ENCODE measurements around the gene IFIT1. TPM values are rescaled to one million over a fixed set of nuclear protein-coding genes. Genes with fewer than 3 reads are reported as not detected.
"Not testable (repeated sequence)": the region's sequence is repeated elsewhere in the genome, so short reads cannot be mapped to it uniquely, and the experiment has no call there.

The IFIT1 gene
- total RNA-seq, 2 experiments from 2014 or later = 5.9 to 6.5 TPM

DNA sequence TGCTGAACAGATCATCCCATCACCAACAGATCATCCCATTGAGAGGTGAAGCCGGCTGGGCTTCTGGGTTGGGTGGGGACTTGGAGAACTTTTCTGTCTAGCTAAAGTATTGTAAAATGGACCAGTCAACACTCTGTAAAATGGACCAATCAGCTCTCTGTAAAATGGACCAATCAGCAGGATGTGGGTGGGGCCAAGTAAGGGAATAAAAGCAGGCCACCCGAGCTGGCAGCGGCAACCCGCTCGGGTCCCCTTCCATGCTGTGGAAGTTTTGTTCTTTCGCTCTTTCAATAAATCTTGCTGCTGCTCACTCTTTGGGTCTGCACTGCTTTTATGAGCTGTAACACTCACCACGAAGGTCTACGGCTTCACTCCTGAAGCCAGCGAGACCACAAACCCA is 13.8 kb downstream of the IFIT1 start:
- H3K27me3 Mint-ChIP-seq; H3K27ac Mint-ChIP-seq; ATAC-seq; H3K9me3 Mint-ChIP-seq (ENCODE audit: low read depth); H3K36me3 Mint-ChIP-seq (ENCODE audit: low read depth); intact Hi-C loops (cut with DNase I, micrococcal nuclease); H3K4me1 Mint-ChIP-seq; POLR2A ChIA-PET; DNase-seq; H3K4me3 Mint-ChIP-seq: not testable (repeated sequence)
- CTCF ChIA-PET = interaction anchor here (0.8 kb wide), 1 partner anchor 13 kb away, joined by 5 read pairs; no protein-coding TSS in a partner anchor

DNA sequence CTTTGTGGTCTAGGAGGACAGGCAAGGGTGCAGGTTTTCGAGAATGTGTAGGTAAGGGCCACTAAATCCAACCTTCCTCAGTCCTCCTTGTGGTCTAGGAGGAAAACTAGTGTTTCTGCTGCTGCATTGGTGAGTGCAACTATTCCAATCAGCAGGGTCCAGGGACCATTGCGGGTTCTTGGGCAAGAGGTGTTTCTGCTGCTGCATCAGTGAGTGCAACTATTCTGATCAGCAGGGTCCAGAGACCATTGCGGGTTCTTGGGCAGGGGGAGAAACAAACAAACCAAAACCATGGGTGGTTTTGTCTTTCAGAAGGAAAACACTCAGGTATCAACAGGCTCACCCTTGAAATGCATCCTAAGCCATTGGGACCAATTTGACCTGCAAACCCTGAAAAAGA is 15.4 kb downstream of the IFIT1 start:
- ATAC-seq; H3K4me1 Mint-ChIP-seq; POLR2A ChIA-PET; H3K4me3 Mint-ChIP-seq; H3K9me3 Mint-ChIP-seq (ENCODE audit: low read depth); intact Hi-C loops (cut with DNase I, micrococcal nuclease); H3K27me3 Mint-ChIP-seq; H3K36me3 Mint-ChIP-seq (ENCODE audit: low read depth); H3K27ac Mint-ChIP-seq; DNase-seq: not testable (repeated sequence)
- CTCF ChIA-PET = interaction anchor here (1.3 kb wide), 1 partner anchor 10 kb away, joined by 5 read pairs; no protein-coding TSS in a partner anchor

DNA sequence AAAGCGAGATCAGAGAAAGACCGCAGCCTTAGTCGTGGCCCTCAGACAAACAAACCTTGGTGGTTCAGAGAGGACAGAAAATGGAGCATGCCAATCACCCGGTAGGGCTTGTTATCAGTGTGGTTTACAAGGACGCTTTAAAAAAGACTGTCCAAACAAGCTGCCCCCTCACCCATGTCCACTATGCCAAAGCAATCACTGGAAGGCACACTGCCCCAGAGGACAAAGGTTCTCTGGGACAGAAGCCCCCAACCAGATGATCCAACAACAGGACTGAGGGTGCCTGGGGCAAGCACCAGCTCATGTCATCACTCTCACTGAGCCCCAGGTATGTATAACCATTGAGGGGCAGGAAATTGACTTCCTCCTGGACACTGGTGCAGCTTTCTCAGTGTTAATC is 16.9 kb downstream of the IFIT1 start:
- H3K27ac Mint-ChIP-seq; H3K36me3 Mint-ChIP-seq (ENCODE audit: low read depth); POLR2A ChIA-PET; H3K4me3 Mint-ChIP-seq; H3K9me3 Mint-ChIP-seq (ENCODE audit: low read depth); H3K27me3 Mint-ChIP-seq; intact Hi-C loops (cut with DNase I, micrococcal nuclease); DNase-seq; ATAC-seq: not testable (repeated sequence)
- H3K4me1 Mint-ChIP-seq = peaks cover 16% of the 10 kb centered on the region
- CTCF ChIA-PET = interaction anchor here (0.6 kb wide), 1 partner anchor 411 kb away, joined by 3 read pairs; no protein-coding TSS in a partner anchor

DNA sequence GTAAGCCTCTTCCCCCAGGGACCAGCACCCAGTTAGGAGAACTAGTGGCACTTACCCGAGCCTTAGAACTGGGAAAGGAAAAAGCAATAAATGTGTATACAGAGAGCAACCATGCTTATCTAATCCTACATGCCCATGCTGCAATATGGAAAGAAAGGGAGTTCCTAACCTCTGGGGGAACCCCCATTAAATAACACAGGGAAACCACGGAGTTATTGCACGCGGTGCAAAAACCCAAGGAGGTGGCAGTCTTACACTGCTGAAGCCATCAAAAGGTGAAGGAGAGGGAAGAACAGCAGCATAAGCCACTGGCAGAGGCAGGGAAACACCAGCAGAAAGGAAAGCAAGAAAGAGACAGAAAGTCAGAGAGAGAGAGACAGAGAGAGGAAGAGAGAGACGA is 18.1 kb downstream of the IFIT1 start:
- H3K9me3 Mint-ChIP-seq (ENCODE audit: low read depth); H3K27ac Mint-ChIP-seq; CTCF ChIA-PET; POLR2A ChIA-PET; H3K4me3 Mint-ChIP-seq; H3K27me3 Mint-ChIP-seq; ATAC-seq: not testable (repeated sequence)
- intact Hi-C loops (cut with DNase I, micrococcal nuclease) = loop anchor here in 1 of 2 experiments (5.0 to 10.0 kb wide), 4 partner anchors 418 to 1464 kb away; partner anchors contain the start of genes FAS, RPP30 and STAMBPL1
- peak; percentile 28 for DNase-seq
- H3K36me3 Mint-ChIP-seq (ENCODE audit: low read depth) = peaks cover 13% of the 10 kb centered on the region
- peaks cover 17% of the 10 kb centered on the region for H3K4me1 Mint-ChIP-seq

DNA sequence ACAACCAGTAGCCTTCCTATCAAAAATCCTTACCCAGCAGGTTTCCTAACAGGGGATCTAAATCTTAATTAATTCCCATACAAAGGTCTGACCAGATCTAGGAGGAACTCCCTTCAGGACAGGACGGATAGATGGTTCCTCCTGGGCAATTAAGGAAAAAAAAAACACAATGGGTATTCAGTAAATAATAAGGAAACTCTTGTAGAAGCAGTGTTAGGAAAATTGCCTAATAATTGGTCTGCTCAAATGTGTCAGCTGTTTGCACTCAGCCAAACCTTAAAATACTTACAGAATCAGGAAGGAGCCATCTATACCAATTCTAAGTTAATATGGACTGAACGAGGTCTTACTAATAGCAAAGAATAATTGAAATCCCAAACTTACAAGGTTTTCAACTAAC is 18.7 kb downstream of the IFIT1 start:
- H3K27ac Mint-ChIP-seq = not testable (repeated sequence)
- CTCF ChIA-PET = interaction anchor here (1.6 kb wide), 1 partner anchor 18 kb away, joined by 5 read pairs; the partner anchor contains the start of gene IFIT1

DNA sequence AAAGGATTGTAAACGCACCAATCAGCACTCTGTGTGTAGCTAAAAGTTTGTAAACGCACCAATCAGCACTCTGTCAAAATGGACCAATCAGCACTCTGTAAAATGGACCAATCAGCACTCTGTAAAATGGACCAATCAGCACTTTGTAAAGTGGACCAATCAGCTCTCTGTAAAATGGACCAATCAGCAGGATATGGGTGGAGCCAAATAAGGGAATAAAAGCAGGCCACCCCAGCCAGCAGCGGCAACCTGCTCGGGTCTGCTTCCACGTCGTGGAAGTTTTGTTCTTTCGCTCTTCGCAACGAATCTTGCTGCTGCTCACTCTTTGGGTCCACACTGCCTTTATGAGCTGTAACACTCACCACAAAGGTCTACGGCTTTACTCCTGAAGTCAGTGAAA is 19.9 kb downstream of the IFIT1 start:
- H3K27ac Mint-ChIP-seq = peak overlapping the region; percentile 62
- CTCF ChIA-PET = interaction anchor here (0.6 to 1.6 kb wide), 3 partner anchors 13 to 64 kb away, joined by 3 to 5 read pairs (median 3); partner anchors contain the start of gene IFIT1
- H3K27me3 Mint-ChIP-seq; ATAC-seq; POLR2A ChIA-PET; H3K9me3 Mint-ChIP-seq (ENCODE audit: low read depth): not testable (repeated sequence)
- H3K36me3 Mint-ChIP-seq (ENCODE audit: low read depth) = peaks cover 18% of the 10 kb centered on the region
- H3K4me1 Mint-ChIP-seq = peaks cover 28% of the 10 kb centered on the region
- intact Hi-C loops (cut with DNase I, micrococcal nuclease) = loop anchor here in 1 of 2 experiments (5.0 to 10.0 kb wide), 4 partner anchors 420 to 1463 kb away; partner anchors contain the start of genes FAS, RPP30 and STAMBPL1
- H3K4me3 Mint-ChIP-seq = peak overlapping the region; percentile 55
- DNase-seq = peak; percentile 55

More for the DNA sequence above, 18.7 kb downstream of the IFIT1 start:
- H3K4me3 Mint-ChIP-seq; POLR2A ChIA-PET; DNase-seq; ATAC-seq; H3K9me3 Mint-ChIP-seq (ENCODE audit: low read depth); H3K27me3 Mint-ChIP-seq: not testable (repeated sequence)
- peaks cover 17% of the 10 kb centered on the region for H3K36me3 Mint-ChIP-seq (ENCODE audit: low read depth)
- peaks cover 21% of the 10 kb centered on the region for H3K4me1 Mint-ChIP-seq
- intact Hi-C loops (cut with DNase I, micrococcal nuclease) = loop anchor here in 1 of 2 experiments (5.0 to 10.0 kb wide), 4 partner anchors 419 to 1464 kb away; partner anchors contain the start of genes FAS, RPP30 and STAMBPL1

DNA sequence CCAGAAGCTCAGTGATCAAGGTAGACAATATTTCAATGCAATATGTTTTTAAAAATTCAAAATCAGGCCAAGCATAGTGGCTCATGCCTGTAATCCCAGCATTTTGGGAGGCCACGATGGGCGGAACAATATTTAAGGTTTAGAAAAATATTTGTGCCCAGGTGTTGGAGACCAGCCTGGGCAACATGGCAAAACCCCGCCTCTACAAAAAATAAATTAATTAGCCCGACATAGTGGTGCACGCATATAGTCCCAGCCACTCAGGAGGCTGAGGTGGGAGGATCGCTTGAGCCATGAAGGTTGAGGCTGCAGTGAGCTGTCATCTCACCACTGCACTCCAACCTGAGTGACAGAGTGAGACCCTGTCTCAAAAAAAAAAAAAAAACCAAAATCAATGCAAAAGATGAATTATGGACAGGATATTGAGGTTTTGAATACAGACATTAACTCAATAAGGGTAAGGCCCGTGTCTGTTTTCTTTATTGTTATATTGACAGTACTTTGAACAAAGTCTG is 21.0 kb downstream of the IFIT1 start:
- H3K27ac Mint-ChIP-seq = peak overlapping the region; percentile 90
- peak overlapping the region; percentile 81 for H3K4me3 Mint-ChIP-seq
- ChIA-PET POLR2A (interaction anchor here (0.6 to 1.0 kb wide), 2 partner anchors 21 to 127 kb away, joined by 3 to 6 read pairs; partner anchors contain the start of gene IFIT1), CTCF (interaction anchor here (0.6 to 2.3 kb wide), 4 partner anchors 12 to 165 kb away, joined by 3 to 11 read pairs (median 3); partner anchors contain the start of gene IFIT1)
- no peak for ATAC-seq
- peaks cover 4% of the 10 kb centered on the region for H3K9me3 Mint-ChIP-seq (ENCODE audit: low read depth)
- no peaks in the 10 kb centered on the region for H3K27me3 Mint-ChIP-seq
- no peak for DNase-seq
- peaks cover 40% of the 10 kb centered on the region for H3K4me1 Mint-ChIP-seq
- H3K36me3 Mint-ChIP-seq (ENCODE audit: low read depth) = peaks cover 28% of the 10 kb centered on the region
- intact Hi-C loops (cut with DNase I, micrococcal nuclease) = loop anchor here in 1 of 2 experiments (5.0 to 10.0 kb wide), 4 partner anchors 421 to 1461 kb away; partner anchors contain the start of genes FAS, RPP30 and STAMBPL1

DNA sequence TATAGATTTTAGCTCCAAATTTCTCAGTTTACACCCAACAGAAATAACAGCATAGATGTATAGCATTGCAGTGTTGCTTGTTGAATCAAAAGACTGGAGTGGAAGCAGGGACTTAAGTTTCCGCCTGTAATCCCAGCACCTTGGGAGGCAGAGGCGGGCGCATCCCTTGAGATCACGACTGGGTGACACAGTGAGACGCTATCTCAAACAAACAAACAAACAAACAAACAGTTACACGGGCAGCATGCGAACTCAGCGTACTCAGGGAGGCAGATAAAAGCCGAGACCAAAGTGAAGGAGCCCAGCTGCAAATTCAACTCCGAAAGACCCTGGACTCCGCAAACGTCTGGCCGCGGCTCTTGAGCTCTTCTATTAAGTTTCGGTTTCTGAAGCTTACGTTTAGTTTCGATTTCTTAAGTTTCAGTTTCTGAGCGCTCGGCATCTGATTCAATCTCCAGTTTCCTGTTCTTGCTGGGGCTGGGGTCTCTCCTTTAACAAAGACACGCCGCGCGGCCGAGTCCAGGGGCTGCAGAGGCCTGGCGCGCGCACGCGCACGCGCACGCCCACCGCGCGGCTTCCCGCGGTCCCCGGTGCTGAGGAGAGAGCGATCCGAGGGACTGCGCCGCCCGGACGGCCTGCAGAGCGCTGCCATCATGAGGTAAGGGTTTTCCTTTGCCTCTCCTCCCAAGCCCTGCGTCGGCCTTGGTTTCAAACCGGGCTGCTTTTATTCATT is 21.9 kb downstream of the IFIT1 start, which contains the start of gene IFIT5:
Gene IFIT5 (plus strand): TSS at position 423 of the 733 bp plus-strand sequence. CDS start 231 bp downstream, at position 654.
- ATAC-seq (peak; percentile 74), DNase-seq (peak; percentile 76)
- Mint-ChIP-seq H3K27ac (peak within 1 kb of the TSS; percentile 98), H3K4me3 (peak within 1 kb of the TSS; percentile 81), H3K27me3 (no peaks in the 10 kb centered on the region), H3K36me3 (ENCODE audit: low read depth) (peaks cover 29% of the 10 kb centered on the region), H3K9me3 (ENCODE audit: low read depth) (peaks cover 4% of the 10 kb centered on the region), H3K4me1 (peaks cover 41% of the 10 kb centered on the region)
- ChIA-PET CTCF (interaction anchor here (0.6 to 2.3 kb wide), 9 partner anchors 11 to 197 kb away, joined by 3 to 11 read pairs (median 4); partner anchors contain the start of gene IFIT1), POLR2A (interaction anchor here (1.0 kb wide), 1 partner anchor 22 kb away, joined by 3 read pairs; the partner anchor contains the start of gene IFIT1)
- intact Hi-C loops (cut with DNase I, micrococcal nuclease) = loop anchor here (1.0 to 10.0 kb wide), 10 partner anchors 22 to 1460 kb away; partner anchors contain the start of genes IFIT1 (in 2 of the 2), PANK1 (in 2 of the 2), FAS (in 1 of the 2) and IFIT2 (in 1 of the 2)

DNA sequence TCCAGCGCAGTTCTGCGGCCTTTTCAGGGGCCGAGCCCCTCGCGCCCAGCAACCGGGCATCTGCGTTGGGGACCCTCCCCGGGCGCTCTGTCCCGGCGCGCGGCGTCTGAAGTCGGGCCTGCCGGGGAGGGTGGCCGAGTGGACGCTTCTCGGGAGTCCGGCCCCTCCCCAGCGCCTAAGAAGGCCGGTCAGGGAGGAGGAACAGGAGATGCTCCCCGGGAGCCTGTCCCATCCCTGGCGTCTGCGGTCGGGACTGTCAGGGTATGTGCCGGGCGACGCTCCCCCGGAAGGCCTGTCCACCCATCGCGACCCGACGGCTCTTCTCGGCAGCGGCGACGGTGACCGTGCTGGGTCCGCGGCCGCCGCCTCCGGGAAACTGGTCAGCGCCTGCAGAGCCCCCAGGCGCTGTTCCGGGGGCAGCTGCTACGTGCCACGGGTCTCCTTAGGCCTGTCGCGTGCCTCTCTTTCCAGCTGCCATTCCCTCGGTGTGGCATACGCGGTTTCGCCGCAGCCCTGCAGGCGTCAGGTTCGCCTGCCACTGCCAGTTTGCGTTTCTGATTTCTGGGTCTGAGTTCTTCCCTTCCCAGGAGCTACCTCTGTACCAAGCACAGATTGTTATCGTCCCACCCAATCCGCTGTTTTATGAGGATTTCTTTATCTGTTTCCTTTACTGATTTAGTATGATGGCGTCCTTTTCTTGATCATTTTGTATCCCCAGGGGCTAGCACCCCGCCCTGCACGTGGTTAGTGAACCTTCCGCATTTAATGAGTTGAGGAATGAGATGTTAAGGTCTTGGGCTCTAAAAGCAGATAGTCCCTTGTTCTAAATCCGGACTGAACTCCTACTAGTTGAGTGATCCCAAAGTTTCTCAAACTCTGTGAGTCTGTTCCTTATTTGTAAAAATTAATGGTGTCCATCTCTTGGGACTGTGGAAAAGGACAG is 22.7 kb downstream of the IFIT1 start:
- Mint-ChIP-seq H3K27me3 (no peaks in the 10 kb centered on the region), H3K36me3 (ENCODE audit: low read depth) (peaks cover 32% of the 10 kb centered on the region), H3K27ac (peak overlapping the region; percentile 98), H3K4me1 (peaks cover 45% of the 10 kb centered on the region), H3K9me3 (ENCODE audit: low read depth) (peaks cover 4% of the 10 kb centered on the region), H3K4me3 (peak overlapping the region; percentile 81)
- ATAC-seq (peak; percentile 46), DNase-seq (peak; percentile 60)
- ChIA-PET CTCF (interaction anchor here (0.6 to 2.3 kb wide), 5 partner anchors 10 to 69 kb away, joined by 3 to 11 read pairs (median 3); partner anchors contain the start of gene IFIT1), POLR2A (no interaction called here)
- intact Hi-C loops (cut with DNase I, micrococcal nuclease) = loop anchor here (1.0 to 10.0 kb wide), 12 partner anchors 22 to 1460 kb away; partner anchors contain the start of genes IFIT1 (in 2 of the 2), KIF20B (in 2 of the 2), PANK1 (in 2 of the 2) and FAS (in 1 of the 2)

DNA sequence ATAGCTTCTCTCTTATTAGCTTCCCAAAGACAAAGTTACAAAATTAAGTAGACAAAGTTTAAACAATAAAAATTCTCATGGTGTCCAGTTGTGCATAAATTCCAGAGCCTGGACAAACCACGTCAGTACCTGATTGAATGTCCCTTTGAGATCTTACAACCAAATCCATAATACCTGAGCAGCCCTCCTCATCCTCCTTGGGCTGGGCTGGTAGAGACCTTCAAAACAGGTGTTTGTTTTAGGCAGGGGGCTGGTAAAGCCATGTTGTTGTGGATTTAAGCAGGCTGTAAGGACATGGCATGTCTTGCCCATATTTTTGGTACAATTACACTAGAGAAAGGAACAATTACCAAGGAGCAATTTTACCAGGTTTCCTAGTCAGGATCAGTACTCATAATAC is 24.0 kb downstream of the IFIT1 start:
- ChIA-PET CTCF (interaction anchor here (1.2 kb wide), 1 partner anchor 209 kb away, joined by 4 read pairs; no protein-coding TSS in a partner anchor), POLR2A (no interaction called here)
- H3K4me1 Mint-ChIP-seq = peaks cover 47% of the 10 kb centered on the region
- no peaks in the 10 kb centered on the region for H3K27me3 Mint-ChIP-seq
- DNase-seq = no peak
- H3K4me3 Mint-ChIP-seq = peak overlapping the region; percentile 81
- intact Hi-C loops (cut with DNase I, micrococcal nuclease) = loop anchor here (5.0 to 10.0 kb wide), 5 partner anchors 286 to 1458 kb away; partner anchors contain the start of genes KIF20B (in 1 of the 2), RPP30 (in 1 of the 2) and STAMBPL1 (in 1 of the 2)
- no peak for ATAC-seq
- peaks cover 4% of the 10 kb centered on the region for H3K9me3 Mint-ChIP-seq (ENCODE audit: low read depth)
- H3K27ac Mint-ChIP-seq = no peak overlapping the region
- peaks cover 43% of the 10 kb centered on the region for H3K36me3 Mint-ChIP-seq (ENCODE audit: low read depth)

All from activated CD4-positive, alpha-beta T cell treated with anti-CD3 and anti-CD28 coated beads for 36 hours (primary cell).